C4-2B (cell line): ENCODE data around the gene MACROD1.

Experiments used
- ZFX ChIP-seq: fragments of 450-650 bp; IDR thresholded peaks from 2 replicates; pipeline ENCODE4 v1.6.1; 2017
- TF ChIP-seq, protein P1 (sequence below): fragments of 450-650 bp; conservative IDR thresholded peaks from 2 replicates; pipeline ENCODE4 v1.5.1; 2017; ENCODE audit warnings: mild to moderate bottlenecking

DNA sequence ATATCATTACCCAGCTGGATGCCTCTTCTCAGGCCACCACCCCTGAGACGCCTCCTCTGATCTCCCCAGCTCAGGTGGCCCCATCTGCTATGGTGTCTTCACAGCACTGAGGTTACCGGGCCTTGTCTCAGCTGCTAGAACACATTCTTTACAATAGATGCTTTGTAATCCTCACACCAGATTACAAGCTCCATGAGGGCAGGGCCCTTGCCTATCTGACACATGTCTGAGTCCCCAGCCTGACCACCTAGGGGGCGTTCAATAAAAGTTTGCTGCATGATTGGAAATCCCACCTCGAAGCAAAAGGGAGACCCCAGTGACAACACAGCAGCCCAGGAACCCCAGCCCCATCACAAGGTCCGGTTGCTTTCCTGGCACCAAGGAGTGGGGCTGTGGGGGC is 2.0 kb downstream of the MACROD1 start:
- TF ChIP-seq, protein P1, sequence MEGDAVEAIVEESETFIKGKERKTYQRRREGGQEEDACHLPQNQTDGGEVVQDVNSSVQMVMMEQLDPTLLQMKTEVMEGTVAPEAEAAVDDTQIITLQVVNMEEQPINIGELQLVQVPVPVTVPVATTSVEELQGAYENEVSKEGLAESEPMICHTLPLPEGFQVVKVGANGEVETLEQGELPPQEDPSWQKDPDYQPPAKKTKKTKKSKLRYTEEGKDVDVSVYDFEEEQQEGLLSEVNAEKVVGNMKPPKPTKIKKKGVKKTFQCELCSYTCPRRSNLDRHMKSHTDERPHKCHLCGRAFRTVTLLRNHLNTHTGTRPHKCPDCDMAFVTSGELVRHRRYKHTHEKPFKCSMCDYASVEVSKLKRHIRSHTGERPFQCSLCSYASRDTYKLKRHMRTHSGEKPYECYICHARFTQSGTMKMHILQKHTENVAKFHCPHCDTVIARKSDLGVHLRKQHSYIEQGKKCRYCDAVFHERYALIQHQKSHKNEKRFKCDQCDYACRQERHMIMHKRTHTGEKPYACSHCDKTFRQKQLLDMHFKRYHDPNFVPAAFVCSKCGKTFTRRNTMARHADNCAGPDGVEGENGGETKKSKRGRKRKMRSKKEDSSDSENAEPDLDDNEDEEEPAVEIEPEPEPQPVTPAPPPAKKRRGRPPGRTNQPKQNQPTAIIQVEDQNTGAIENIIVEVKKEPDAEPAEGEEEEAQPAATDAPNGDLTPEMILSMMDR = no peak
- TF ChIP-seq ZFX = no peak
